DOHH2 (cell line): Measurements from ENCODE around the gene ZFHX3.

ENCODE experiments used
- EZH2phosphoT487 ChIP-seq: fragments of 200-600 bp; sonication (generic); IDR thresholded peaks from 2 replicates; pipeline ENCODE4 v1.6.1; 2017; ENCODE audit warnings: borderline replicate concordance, mild to moderate bottlenecking, antibody characterized with exemption, low read length, moderate library complexity, mixed read lengths
- TF ChIP-seq, protein P1 (sequence below): fragments of 200-600 bp; sonication (generic); IDR thresholded peaks from one replicate; pipeline ENCODE4 v1.5.1; 2014; ENCODE audit warnings: antibody characterized with exemption, mild to moderate bottlenecking, low read depth, low read length; ENCODE audit not compliant: poor library complexity, severe bottlenecking

DNA sequence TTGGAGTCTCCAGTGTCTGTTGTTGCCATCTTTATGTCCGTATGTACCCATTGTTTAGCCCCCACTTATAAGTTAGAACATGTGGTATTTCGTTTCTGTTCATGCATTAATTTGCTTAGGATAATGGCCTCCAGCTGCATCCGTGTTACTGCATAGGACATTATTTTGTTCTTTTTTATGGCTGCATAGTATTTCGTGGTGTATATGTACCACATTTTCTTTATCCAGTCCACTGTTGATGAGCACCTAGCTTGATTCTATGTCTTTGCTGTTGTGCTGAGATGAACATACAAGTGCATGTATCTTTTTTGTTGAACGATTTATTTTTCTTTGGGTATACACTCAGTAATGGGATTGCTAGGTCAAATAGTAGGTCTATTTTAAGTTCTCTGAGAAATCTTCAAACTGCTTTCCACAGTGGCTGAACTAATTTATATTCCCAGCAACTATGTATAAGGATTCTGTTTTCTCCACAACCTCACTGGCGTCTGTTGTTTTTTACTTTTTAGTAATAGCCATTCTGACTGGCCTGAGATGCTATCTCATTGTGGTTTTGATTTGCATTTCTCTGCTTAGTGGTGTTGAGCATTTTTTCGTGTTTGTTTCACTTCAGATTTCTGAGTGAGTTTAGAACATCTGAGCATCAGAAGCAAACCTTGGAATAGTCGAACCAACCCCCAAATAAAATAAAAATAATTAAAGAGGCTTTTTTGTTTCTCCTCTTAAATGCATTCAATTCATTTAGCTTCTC, 304.7 kb downstream of the ZFHX3 start:
- TF ChIP-seq, protein P1, sequence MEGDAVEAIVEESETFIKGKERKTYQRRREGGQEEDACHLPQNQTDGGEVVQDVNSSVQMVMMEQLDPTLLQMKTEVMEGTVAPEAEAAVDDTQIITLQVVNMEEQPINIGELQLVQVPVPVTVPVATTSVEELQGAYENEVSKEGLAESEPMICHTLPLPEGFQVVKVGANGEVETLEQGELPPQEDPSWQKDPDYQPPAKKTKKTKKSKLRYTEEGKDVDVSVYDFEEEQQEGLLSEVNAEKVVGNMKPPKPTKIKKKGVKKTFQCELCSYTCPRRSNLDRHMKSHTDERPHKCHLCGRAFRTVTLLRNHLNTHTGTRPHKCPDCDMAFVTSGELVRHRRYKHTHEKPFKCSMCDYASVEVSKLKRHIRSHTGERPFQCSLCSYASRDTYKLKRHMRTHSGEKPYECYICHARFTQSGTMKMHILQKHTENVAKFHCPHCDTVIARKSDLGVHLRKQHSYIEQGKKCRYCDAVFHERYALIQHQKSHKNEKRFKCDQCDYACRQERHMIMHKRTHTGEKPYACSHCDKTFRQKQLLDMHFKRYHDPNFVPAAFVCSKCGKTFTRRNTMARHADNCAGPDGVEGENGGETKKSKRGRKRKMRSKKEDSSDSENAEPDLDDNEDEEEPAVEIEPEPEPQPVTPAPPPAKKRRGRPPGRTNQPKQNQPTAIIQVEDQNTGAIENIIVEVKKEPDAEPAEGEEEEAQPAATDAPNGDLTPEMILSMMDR, result no peak
- no peak for TF ChIP-seq EZH2phosphoT487
